HuH-7.5 (cell line): Measurements from ENCODE around the gene NRG3.

Experiments used
- DNase-seq: peaks from one replicate; pipeline ENCODE4 v3.0.0; 2011; ENCODE audit warnings: low spot score

NRG3 gene

GRCh38 chr10:82827901-82828300, 952.9 kb downstream of the NRG3 start:
- DNase-seq, result no peak

DNA sequence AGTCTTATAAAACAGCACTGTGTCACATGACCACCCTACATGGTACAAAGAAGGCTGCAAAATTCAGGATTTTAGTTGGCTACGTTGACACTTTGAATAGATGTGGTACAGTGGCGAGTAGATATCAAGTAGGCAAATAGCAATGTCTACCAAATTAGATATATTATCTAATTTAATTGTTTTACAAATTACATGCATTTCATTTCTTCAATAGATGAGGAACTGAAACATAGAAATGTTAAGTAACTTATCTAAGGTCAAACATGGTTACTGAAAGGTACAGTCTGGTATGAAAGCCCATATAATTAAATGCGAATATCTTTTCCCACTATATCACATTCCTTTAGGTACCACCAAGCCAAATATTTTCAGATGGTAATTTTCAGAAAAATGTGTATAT, 972.2 kb downstream of the NRG3 start:
- DNase-seq, result no peak

DNA sequence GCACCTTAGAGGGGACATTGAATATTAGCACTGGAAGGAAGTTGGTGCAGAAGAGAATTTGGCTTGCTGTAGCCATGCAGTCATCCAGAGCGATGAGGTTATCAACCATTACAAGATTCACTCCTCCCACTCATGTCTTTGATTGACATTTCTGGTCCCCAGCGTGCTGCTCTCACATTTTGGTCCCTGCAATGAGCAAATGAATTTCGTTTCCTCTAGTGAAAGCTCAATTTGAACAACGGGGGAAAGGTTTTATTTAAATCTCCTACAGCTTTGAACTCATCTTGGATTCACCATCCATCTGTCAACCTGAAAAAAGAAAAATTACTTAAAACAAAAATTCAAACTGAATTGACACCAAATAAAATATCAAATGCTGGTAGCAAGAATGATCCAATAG, 975.2 kb downstream of the NRG3 start:
- no peak for DNase-seq

DNA sequence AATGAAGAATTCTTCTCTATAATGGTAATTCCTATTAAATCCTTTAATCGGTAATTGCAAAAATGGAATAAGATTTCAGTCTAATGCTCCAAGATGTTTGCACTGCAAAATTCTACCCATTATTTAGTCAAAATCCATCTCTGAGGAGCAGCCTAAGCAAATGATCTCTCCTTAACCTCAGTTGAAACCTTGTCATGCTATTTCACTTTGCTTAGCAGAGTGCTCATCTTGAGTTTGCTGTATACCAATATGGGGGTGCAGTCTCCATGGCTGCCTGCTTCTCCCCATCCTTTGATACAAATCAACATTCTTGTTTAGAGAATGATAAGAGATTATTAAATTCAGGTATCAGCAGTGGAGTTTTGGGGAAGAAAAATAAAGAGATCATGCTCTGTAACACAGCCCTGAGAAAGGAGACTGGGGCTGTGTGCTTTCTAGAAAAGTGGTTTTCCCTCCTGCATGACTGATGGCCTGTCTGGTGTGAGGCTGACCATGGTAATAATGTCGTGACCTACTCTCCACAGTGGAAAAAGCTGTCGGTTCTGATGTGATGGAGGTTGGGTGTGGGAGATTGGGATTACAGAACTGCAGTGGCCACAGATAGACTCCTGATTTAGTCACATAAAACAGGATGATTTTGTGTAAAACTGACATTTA, 982.1 kb downstream of the NRG3 start:
- DNase-seq, result no peak

DNA sequence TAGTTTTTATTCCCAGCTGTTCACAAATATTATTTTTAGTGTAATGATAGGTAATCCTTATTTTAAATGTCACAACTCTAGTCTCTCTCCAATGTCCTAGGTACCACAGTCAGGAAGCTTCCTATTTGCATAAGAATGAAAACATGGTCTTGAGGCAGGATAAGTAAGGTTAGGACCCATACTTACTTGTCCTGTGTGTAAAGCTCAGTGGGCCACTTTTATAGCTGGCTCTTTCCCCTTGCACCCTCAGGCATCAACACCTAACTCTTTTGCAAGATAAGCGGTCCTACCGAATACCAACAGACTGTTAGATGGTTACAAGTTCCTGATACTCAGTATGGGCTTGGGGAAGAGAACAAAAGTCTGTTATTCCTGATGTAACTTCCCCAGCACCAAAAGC, 986.9 kb downstream of the NRG3 start:
- DNase-seq, result no peak

GRCh38 chr10:82865366-82865765, 990.4 kb downstream of the NRG3 start:
- DNase-seq, result no peak

- no peak for DNase-seq
Observed at GRCh38 chr10:82866424-82867020, 991.5 kb downstream of the NRG3 start.

DNA sequence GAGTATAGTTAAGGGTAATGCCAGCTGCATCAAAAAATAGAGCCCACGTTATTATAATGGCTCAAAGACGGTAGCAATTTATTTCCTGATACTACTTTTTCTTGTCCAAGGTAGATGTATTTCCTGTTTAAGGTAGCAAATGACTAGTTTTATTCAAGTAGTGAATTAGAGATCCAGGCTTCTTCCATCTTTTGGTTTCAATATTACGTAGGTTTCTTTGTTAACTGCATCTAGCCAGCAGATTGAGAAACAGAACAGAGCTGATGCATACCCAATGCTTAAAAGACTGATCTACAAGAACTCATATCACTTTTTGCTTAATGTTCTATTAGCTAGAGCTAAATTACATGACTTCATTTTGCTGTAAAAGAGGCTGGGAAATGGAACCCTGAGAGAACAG, 992.1 kb downstream of the NRG3 start:
- no peak for DNase-seq

- DNase-seq, result no peak
Observed at GRCh38 chr10:82874671-82875070, 999.7 kb downstream of the NRG3 start.

DNA sequence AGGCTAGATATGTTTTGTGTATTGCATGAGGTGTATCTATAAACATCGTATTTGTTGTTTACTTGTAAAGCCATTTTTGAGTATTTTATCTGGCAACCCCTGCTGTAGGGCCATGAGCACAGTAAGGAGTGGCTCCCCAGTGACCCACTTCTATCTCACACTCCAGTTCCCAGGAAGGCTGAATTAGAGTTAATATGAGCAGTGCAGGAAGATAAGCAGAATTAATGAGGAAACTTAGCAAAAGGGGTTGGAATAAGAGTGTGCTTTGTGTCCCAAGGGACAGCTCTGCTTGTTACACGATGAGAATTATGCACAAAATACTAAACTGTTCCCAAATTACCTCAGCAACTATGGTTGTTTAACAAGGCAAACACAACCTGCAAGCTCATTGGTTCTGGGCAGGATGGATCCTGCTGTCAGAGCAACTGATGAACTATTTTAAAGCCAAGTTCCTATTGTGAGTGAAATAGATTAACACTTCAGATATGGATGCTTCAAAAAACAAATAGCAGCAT, 1005.8 kb downstream of the NRG3 start:
- DNase-seq, result no peak

DNA sequence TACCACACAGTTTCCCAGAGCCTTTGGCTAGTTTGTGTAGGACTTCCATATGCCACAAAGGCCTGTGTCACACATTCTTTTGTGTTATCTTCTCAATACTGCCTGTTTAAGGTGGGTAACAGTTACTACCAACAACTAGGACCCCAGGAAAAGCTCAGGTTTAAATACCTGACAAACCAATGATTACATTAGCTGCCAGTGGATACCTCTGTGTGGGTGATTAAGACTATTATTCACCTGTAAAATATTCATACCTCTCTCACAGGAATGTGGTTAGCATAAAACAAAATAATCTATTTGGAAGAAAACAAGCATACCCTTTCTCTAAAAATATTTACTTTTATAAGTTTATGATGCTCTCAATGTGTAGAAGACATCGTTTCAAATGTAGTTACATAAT, 1007.7 kb downstream of the NRG3 start:
- no peak for DNase-seq

DNA sequence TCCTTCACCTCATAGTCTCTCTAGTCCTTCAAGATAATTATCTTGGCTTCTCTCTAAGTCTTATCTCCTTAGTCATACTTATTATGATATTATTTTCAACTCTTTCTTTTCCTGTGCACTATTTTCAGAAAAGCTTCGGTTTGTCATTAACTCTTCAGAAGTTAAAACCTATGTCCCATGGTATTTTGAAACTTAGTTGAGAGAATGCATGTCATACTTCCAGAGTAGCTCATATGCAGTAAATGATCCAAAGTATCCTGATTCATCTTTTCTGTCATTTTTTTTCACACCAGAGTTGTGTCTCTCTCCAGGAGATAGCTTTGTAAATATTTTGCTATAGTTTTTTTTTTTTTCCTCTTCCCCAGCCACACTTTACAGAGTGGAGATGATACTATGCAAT, 1008.6 kb downstream of the NRG3 start:
- no peak for DNase-seq

DNA sequence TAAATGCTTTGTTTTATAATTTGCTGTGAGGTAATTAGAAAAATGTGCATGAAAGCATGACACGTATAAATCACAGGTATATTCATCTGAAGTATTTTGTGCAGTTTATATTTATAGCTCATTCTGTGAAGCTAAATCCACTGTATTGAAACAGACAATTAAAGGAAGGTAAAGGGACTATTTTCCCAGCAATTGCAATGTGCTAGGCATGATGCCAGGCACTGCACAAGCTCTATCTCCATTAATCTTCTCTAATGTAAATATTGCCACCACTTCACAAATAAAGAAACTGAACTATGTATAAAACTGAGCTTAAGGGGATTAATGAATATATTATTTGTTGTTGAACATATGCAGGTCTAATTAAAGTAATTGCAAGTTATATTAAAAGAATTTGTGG, 1012.5 kb downstream of the NRG3 start:
- DNase-seq, result no peak

DNA sequence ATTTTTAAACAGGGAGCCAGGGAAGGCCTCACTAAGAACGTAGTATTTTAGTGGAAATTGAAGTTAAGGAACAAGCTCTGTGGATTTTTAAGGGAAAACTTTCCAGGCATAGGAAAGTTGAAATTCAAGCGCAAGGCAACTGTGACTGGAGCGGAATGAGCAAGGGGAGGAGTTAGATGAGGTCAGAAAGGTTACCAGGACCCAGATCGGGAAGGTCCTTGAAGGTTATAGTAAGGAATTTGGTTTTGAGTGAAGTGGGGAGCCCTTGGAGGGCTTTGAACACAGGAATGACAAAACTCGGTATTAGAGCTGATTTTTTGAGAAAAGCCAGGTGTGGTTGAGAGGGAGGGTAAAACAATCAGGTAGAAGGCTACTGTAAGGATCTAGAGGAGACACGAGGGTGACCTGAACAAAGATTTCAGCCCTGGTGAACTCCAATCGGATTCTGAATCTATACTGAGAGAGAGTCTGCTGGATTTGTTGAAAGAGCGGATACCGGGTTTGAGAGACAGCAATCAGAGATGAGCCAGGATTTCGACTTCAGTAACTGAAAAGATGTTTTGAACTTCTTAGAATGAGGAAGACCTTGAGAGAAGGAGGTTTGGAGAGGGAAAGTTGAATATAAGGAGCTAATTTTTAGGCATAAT, 1013.9 kb downstream of the NRG3 start:
- DNase-seq, result no peak

GRCh38 chr10:82889728-82890127, 1014.7 kb downstream of the NRG3 start:
- no peak for DNase-seq

DNA sequence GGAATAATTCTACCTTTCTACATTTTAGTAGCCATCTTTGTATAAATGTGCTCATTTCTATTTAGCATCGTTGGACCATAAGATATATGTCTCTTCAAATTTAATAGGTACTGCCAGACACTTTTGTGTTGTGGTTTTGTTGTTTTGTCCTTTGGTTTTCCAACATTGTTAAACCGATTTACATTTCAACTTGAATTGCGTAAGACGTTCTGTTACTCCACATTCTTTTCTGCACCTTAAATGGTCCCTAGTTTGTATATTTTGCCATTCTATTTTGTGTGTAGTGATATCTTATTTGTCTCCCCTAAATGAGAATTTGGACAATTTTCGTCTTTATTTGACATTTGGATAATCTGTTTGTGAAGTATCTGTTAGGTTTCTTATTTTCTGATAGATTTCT, 1015.6 kb downstream of the NRG3 start:
- DNase-seq, result no peak

- DNase-seq, result no peak
Observed at GRCh38 chr10:82908096-82908495, 1033.1 kb downstream of the NRG3 start.

GRCh38 chr10:82908751-82909150, 1033.8 kb downstream of the NRG3 start:
- DNase-seq, result no peak

DNA sequence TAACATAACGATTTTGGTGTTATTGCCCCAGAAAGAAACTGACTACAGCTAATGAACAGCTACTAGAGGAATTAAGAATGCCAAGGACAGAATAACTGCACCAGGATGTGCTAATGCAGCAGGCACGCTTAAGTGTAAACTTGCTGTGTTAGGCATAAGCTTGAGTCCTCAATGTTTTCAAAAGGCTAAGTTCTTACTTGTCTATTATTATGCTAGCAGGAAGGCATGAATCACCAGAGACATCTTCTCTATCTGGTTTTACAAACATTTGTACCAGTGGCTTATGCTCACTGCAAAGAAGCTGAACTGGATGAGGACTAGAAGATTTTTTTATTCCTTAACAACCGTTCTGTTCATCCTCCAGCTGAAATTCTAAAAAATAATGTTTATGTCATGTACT, 1035.3 kb downstream of the NRG3 start:
- DNase-seq, result no peak

GRCh38 chr10:82914655-82915136, 1039.7 kb downstream of the NRG3 start:
- DNase-seq, result no peak

DNA sequence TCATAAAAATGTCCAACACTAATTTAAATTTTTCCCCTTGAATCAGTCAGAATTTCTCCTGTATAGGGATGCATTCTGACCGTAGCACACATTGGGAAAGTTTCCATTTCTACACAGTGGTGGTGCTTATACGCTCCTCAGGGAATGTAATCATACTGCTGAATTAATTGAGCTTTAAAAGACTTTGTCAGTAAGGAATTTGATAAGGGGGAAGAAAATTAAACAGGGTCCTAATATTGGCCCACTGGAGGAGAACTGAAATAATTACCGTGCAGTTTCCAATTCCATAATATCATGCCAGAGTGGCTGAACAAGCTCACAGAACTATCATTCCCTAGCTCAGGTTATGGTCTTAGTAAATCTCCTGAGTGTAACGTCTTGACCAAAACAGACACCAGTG, 1041.9 kb downstream of the NRG3 start:
- no peak for DNase-seq

DNA sequence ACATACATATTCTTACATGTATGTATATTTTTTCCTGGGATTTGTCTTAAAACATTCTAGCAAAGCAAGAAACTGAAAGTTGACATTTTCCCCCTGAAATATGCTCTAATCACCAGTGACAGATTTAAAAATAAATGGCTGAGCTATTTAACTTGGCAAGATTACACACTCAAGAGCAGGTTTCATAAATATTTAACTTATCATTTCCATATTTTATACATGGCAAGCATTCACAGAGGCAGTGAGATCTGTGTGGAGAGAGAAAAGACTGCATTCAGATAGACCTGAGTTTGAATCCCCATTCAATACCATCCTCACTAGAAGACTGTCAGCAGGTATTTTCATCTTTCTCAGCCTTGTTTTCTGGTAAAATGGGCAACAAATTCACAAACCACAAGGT, 1043.0 kb downstream of the NRG3 start:
- no peak for DNase-seq

DNA sequence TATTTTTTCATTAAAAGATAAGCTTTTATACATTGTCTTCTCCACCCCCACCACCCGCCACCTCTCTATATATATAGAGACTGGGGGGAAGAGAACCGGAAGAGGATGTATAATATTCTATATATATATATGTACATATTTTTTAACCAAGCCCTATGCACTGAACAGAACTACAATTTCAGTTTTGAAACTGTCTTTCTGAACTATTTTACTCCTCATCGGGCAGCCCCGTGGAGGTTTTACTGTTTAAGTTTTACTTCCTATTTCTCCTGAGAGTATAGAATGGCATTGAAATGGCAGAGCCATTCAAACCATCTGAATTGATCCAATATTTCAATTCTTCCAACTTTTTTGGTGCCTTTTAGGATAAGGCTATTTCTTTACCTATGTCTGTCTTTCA, 1047.1 kb downstream of the NRG3 start:
- DNase-seq, result no peak
